ENCODE data around the gene EPB41L5.

GRCh38 chr2:120149406-120149805 is 136.5 kb downstream of the EPB41L5 start:
- TF ChIP-seq GATA2 (IDR thresholded peaks at IDR 0.05; ENCODE audit: low read depth, low read length), result no peak
- no peak for TF ChIP-seq GATA3 (IDR thresholded peaks at IDR 0.05; ENCODE audit: low read depth, low read length)

Measured in SH-SY5Y (cell line).